ENCODE measurements around the gene FOXK2.

DNA sequence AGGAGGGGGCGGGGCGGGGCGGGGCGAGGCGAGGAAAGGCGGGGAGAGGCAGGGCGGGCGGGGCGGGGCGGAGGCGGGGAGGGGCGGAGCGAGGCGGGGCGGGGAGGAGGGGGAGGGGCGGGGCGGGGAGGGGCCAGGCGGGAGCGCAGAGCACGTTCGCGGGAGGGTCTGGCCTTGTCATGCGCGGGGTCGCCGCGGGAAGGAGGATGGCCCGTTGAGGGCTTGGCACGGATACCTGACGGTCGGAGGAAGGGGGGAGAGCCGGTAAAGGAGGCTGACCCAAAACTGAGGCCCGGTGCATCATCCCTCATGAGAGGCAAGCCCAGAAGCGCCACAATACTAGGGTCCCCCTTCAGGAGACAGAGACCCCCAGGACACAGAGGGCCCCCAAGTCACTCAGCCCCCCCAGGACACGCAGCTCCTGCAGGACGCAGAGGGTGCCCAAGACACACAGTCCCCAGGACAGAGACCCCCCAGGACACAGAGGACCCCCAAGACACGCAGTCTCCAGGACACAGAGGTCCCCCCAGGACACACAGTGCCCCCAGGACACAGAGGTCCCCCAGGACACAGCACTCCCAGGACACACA lies 129.3 kb downstream of the FOXK2 start:
- TF ChIP-seq, protein P1, sequence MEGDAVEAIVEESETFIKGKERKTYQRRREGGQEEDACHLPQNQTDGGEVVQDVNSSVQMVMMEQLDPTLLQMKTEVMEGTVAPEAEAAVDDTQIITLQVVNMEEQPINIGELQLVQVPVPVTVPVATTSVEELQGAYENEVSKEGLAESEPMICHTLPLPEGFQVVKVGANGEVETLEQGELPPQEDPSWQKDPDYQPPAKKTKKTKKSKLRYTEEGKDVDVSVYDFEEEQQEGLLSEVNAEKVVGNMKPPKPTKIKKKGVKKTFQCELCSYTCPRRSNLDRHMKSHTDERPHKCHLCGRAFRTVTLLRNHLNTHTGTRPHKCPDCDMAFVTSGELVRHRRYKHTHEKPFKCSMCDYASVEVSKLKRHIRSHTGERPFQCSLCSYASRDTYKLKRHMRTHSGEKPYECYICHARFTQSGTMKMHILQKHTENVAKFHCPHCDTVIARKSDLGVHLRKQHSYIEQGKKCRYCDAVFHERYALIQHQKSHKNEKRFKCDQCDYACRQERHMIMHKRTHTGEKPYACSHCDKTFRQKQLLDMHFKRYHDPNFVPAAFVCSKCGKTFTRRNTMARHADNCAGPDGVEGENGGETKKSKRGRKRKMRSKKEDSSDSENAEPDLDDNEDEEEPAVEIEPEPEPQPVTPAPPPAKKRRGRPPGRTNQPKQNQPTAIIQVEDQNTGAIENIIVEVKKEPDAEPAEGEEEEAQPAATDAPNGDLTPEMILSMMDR (IDR thresholded peaks at IDR 0.05) = no peak
- no peak for TF ChIP-seq POLR2AphosphoS5 (IDR thresholded peaks at IDR 0.05)

All from upper lobe of left lung (tissue), 4 donors.